MM.1S (cell line): Measurements from ENCODE around the gene NOS3.

Source experiments
- CTCF ChIP-seq: fragments of 300-600 bp; sonication (generic); IDR thresholded peaks from 2 replicates; pipeline ENCODE4 v1.5.1; 2016; ENCODE audit warnings: antibody characterized with exemption, low read length, mixed read lengths
- EZH2 ChIP-seq: fragments of 300-600 bp; sonication (generic); optimal IDR thresholded peaks from 2 replicates; pipeline ENCODE3; 2017; ENCODE audit warnings: low read depth, mild to moderate bottlenecking, antibody characterized with exemption, low read length, mixed read lengths

GRCh38 chr7:151014950-151015349 is 24.1 kb downstream of the NOS3 start:
- TF ChIP-seq CTCF (no peak), EZH2 (no peak)
